ENCODE results near the gene IRS2.

IRS2 gene

DNA sequence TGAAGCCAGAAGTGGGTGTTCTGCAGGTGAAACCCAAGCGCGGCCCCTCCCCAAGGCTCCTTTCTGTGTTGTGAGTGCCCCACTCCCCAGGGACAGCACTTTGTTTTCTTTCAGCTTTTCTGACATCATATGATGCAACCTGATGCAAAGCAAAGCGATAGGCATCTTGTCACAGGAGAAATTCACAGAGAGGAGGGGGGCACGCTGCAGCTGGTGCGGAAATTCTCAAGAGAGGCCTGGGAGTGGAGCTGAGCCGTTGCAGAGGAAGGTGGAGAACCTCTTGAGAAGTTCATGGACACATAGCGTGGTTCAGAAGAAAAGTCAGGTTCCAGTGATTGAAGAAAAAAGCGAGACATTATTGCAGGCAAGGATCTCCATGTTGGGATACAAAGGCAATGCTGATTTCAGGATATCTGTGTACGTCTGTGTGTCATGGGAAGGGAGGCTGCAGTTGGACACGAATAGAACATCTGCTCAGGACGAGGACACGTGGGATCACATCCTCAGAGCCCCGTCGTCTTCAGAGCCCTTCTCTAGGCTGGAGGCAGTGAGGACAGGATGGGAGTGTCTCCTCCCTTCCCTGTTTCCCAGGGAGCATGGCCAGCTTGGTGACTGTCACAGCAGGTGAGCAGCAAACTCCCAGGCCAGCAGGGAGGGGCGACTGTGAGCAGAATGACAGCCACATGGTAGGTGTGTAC, 79.2 kb downstream of the IRS2 start:
- no peak for TF ChIP-seq CTCF (IDR thresholded peaks at IDR 0.05; ENCODE audit: low read depth, low read length, missing control alignments)
- Histone ChIP-seq H3K27me3 (replicated peaks) (no peaks in the 10 kb centered on the region), H3K4me3 (ENCODE audit: low read depth, low read length) (no peak overlapping the region), H3K27ac (no peak overlapping the region), H3K36me3 (replicated peaks) (no peaks in the 10 kb centered on the region)
- in situ Hi-C loops (cut with HindIII; ENCODE audit: low pct_ligation_motif_present, low sequenced_read_pairs): no loop called here
- DNase-seq: no peak

- Histone ChIP-seq H3K27me3 (replicated peaks) (no peaks in the 10 kb centered on the region), H3K4me3 (ENCODE audit: low read depth, low read length) (no peak overlapping the region), H3K36me3 (replicated peaks) (no peaks in the 10 kb centered on the region), H3K27ac (no peak overlapping the region)
- TF ChIP-seq CTCF (IDR thresholded peaks at IDR 0.05; ENCODE audit: low read depth, low read length, missing control alignments): no peak
- DNase-seq: no peak
- in situ Hi-C loops (cut with HindIII; ENCODE audit: low pct_ligation_motif_present, low sequenced_read_pairs): no loop called here
Observed at GRCh38 chr13:109706015-109706715, 80.2 kb downstream of the IRS2 start.

GRCh38 chr13:109704771-109705635, 81.4 kb downstream of the IRS2 start:
- H3K36me3 ChIP-seq (replicated peaks): no peaks in the 10 kb centered on the region
- H3K27me3 ChIP-seq (replicated peaks): no peaks in the 10 kb centered on the region
- in situ Hi-C loops (cut with HindIII; ENCODE audit: low pct_ligation_motif_present, low sequenced_read_pairs): no loop called here
- no peak for DNase-seq
- H3K27ac ChIP-seq: no peak overlapping the region
- TF ChIP-seq CTCF (IDR thresholded peaks at IDR 0.05; ENCODE audit: low read depth, low read length, missing control alignments): no peak
- no peak overlapping the region for H3K4me3 ChIP-seq (ENCODE audit: low read depth, low read length)

- Histone ChIP-seq H3K4me3 (ENCODE audit: low read depth, low read length) (no peak overlapping the region), H3K27ac (no peak overlapping the region), H3K27me3 (replicated peaks) (no peaks in the 10 kb centered on the region), H3K36me3 (replicated peaks) (no peaks in the 10 kb centered on the region)
- in situ Hi-C loops (cut with HindIII; ENCODE audit: low pct_ligation_motif_present, low sequenced_read_pairs): no loop called here
- DNase-seq: no peak
- TF ChIP-seq CTCF (IDR thresholded peaks at IDR 0.05; ENCODE audit: low read depth, low read length, missing control alignments): no peak
Observed at GRCh38 chr13:109703250-109703649, 83.1 kb downstream of the IRS2 start.

Data from brain microvascular endothelial cell (primary cell).